Psoas muscle (tissue), 8 donors: ENCODE data around the gene ZC3H4. TPM values are rescaled to one million over a fixed set of nuclear protein-coding genes. Genes with fewer than 3 reads are reported as not detected.

ENCODE experiments used
- ATAC-seq, 4 donors: fragments of 200-7000 bp; cut with Tn5 transposase; one replicate each; pipeline ENCODE4 v1.9.1; 2020; ENCODE audit warnings: moderate library complexity in 3 of 4, mild to moderate bottlenecking in 2 of 4
- DNase-seq, 2 donors: peaks; one replicate each; pipeline ENCODE4 v3.0.0-alpha.2; 2020
- H3K27ac ChIP-seq: fragments of 200-600 bp; one replicate; pipeline ENCODE4 v1.8.0; 2022
- H3K27me3 ChIP-seq, 3 donors: fragments of 200-600 bp in 1 of 3; one replicate each; pipeline versions ENCODE4 v1.6.1 to v1.8.0; 2013 to 2022; ENCODE audit warnings: low read length in 2 of 3, mild to moderate bottlenecking in 2 of 3, moderate library complexity in 1 of 3; ENCODE audit not compliant: insufficient read depth in 3 of 3
- H3K36me3 ChIP-seq, 2 donors: fragments of 200-600 bp in 1 of 2; one replicate each; pipeline versions ENCODE4 v1.6.1 to v1.8.0; 2013 to 2022; ENCODE audit warnings: low read depth in 1 of 2, mild to moderate bottlenecking in 1 of 2, moderate library complexity in 1 of 2; ENCODE audit not compliant: insufficient read depth in 1 of 2
- H3K4me1 ChIP-seq: fragments of 200-600 bp; one replicate; pipeline ENCODE4 v1.8.0; 2022
- H3K4me3 ChIP-seq: fragments of 200-600 bp; one replicate; pipeline ENCODE4 v1.8.0; 2022; ENCODE audit warnings: mild to moderate bottlenecking
- H3K9me3 ChIP-seq: fragments of 200-600 bp; one replicate; pipeline ENCODE4 v1.8.0; 2022
- WGBS, 3 donors: extraction: QIAGEN DNeasy Blood & Tissue Kit; methylation state at CpG; one replicate each; pipeline versions ENCODE4 v1.1.6 to v1.1.7; 2013; 5-methylcytosine and 5-hydroxymethylcytosine counted together
- intact Hi-C, 2 donors: fragments of 100-400 bp; cut with DNase I; formaldehyde crosslinking; loops; one replicate each; pipeline versions ENCODE4 v1.11.0 to v1.14.2; 2022
- polyA plus RNA-seq, 3 donors: library from polyadenylated mRNA; stranded (reverse); fragments of 200-250 nt; gene quantifications; one replicate each; pipeline ENCODE4 v1.2.3, GENCODE V29; 2013
- total RNA-seq, 4 donors: library from RNA; stranded (reverse); fragmentation: NEBNext Ultra II Directional in 2 of 4; extraction: Animal tissue kit (Norgen Biotek cat#: 25700) in 2 of 4; gene quantifications; one replicate each; pipeline versions ENCODE4 v1.2.1 to v1.2.4, GENCODE V29; 2021 to 2023
- TF ChIP-seq, protein P1 (sequence below): fragments of 200-600 bp; IDR thresholded peaks from one replicate; pipeline ENCODE4 v1.8.0; 2022; ENCODE audit warnings: antibody characterized with exemption
- donor health status: healthy with polysubstance abuse.
- donor health status: DM: no; HTN: no; CAD: no; lungs with moderate emphysema.
- donor health status: Bipolar disorder and iron deficiency.
- donor health status: healthy.
- donor health status: DM: yes; HTN: yes; CAD: no.
- donor health status: DM: no; HTN: no; CAD: no.
- donor health status: DM: no; HTN: no; CAD: no.
- donor health status: DM: yes; HTN: yes; CAD: no.

ZC3H4 gene
- total and polyA plus RNA-seq, 7 donors: 4.4 to 35.8 (median 24.3) TPM

DNA sequence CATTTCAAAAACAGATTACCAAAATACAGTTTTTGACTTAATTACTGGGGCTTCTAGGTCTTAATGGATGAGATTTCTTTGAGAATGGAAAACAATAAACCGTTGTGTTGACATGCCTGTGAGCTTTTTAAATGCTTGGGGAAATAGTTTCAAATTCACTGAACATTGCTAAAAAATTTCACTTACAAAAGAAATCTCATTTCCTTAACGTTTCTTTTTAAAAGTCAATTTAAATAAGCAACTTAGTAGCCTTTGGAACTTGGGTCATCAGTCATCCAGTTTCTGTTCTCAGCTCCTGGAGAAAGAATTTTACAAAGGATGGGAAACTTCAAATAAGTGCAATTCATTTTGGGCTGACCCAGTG, 4.4 kb downstream of the ZC3H4 start:
- TF ChIP-seq, protein P1, sequence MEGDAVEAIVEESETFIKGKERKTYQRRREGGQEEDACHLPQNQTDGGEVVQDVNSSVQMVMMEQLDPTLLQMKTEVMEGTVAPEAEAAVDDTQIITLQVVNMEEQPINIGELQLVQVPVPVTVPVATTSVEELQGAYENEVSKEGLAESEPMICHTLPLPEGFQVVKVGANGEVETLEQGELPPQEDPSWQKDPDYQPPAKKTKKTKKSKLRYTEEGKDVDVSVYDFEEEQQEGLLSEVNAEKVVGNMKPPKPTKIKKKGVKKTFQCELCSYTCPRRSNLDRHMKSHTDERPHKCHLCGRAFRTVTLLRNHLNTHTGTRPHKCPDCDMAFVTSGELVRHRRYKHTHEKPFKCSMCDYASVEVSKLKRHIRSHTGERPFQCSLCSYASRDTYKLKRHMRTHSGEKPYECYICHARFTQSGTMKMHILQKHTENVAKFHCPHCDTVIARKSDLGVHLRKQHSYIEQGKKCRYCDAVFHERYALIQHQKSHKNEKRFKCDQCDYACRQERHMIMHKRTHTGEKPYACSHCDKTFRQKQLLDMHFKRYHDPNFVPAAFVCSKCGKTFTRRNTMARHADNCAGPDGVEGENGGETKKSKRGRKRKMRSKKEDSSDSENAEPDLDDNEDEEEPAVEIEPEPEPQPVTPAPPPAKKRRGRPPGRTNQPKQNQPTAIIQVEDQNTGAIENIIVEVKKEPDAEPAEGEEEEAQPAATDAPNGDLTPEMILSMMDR: no peak
- 29 to 33% (median 30%) methylated on average over 2 of the region's 2 CpGs for WGBS, 3 donors
- DNase-seq: no peak
- no peak for ATAC-seq
- Histone ChIP-seq H3K36me3 (no peaks in the 10 kb centered on the region), H3K4me1 (peaks cover 59% of the 10 kb centered on the region), H3K27ac (peak overlapping the region; percentile 100), H3K4me3 (peak overlapping the region; percentile 97), H3K9me3 (no peaks in the 10 kb centered on the region), H3K27me3 (no peaks in the 10 kb centered on the region)
- intact Hi-C loops: no loop called here

DNA sequence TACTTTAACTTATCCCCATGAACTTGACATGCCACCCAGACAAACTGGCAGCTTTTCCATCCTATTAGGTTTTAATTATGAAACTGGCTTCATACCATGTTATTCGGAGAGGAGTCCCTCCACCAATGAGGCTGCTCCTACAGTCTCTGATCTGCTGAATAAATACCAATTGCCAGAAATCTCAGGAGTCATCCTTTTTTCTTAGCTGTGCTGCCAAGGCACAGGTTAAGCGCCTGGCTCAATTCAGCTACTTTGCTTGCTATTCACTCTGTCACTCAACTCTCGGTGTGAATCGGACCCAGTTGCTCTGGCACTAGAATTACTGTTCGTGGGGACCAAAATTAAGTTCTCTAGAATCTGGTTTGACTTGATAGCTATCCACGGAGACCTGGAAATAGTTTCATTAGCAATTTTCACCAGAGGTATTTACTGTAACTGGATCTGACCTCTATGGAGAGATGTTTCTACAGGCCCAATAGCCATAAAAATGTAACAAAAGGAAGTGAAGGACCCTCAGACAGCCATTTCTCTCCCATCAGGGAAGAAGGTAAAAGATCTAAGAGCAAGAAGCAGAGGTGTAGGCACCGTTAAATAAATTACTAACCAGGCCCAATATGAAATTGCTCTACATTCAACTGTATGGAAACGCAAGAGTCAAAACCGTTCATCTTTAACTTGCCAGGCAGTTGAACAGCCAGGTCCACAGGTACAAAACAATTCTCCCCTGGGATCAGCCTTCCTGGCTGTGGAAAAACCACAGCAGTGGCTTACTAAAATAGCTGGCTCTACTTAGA, 5.4 kb downstream of the ZC3H4 start:
- WGBS, 3 donors: 47 to 69% (median 49%) methylated on average over 9 of the region's 9 CpGs
- H3K27me3 ChIP-seq: no peaks in the 10 kb centered on the region
- ATAC-seq (no peak), DNase-seq (no peak)
- H3K4me3 ChIP-seq: no peak overlapping the region
- H3K36me3 ChIP-seq: no peaks in the 10 kb centered on the region
- intact Hi-C loops: no loop called here
- H3K27ac ChIP-seq: peak overlapping the region; percentile 100
- H3K4me1 ChIP-seq: peaks cover 68% of the 10 kb centered on the region
- TF ChIP-seq, protein P1: no peak
- no peaks in the 10 kb centered on the region for H3K9me3 ChIP-seq

DNA sequence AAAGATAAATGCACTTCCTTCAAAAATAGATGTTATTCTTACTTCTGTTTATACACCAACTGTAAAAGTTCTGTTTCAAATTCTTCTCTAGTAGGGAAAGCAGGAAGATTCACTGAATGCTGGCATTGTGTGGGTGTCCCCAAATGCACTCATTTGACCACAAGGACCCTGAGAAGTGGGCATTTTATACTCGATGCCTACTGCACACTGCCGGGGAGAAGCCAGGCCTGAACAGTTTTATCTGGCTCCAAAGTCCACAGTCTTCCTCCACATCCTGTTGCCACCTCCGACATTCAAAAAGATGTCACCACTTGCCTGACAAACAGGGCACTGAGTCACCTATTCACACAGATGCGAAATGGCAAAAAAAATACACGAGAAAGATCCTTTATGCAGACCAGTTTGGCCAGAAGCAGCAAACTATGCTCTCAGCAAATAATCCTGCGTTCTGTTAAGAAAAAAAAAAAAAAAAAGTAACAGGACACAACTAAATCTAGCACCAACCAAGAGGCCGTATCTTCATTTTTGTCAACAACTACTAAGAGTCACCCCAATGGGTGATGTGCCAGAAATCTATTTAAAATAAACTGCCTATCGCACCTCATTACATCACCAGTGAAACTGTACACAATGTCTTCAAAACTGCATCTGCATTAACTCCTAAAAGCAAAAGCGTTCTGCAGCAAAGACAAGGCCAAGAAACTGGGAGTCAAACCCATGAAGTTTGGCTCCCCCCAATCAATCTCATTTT, 6.2 kb downstream of the ZC3H4 start:
- H3K27ac ChIP-seq: peak overlapping the region; percentile 100
- H3K27me3 ChIP-seq: no peaks in the 10 kb centered on the region
- intact Hi-C loops: no loop called here
- TF ChIP-seq, protein P1: no peak
- no peak for DNase-seq
- ATAC-seq: no peak
- WGBS, 3 donors: 37 to 59% (median 38%) methylated on average over 9 of the region's 9 CpGs
- H3K36me3 ChIP-seq: no peaks in the 10 kb centered on the region
- no peaks in the 10 kb centered on the region for H3K9me3 ChIP-seq
- peaks cover 75% of the 10 kb centered on the region for H3K4me1 ChIP-seq
- no peak overlapping the region for H3K4me3 ChIP-seq

DNA sequence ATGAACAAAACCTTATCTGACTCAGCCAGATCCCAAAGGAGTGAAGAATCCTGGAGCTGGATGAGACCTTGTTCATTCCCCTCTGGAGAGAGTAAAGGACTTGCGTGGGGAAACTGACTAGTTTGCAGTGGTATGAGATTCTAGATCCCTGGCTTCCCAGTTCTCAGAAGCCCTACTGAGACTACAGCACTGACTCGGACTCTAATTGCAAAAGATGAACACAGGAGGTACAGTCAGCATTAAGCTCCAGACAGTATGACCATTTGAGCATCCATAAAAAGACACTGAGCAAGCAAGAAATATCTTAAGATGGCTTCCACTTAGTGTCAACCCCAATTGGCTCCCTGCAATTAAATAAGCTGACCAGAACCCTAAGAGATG, 6.8 kb downstream of the ZC3H4 start:
- peak overlapping the region; percentile 100 for H3K27ac ChIP-seq
- ATAC-seq (peak; percentile 50 to 78 (median 57)), DNase-seq (no peak)
- 44 to 70% (median 60%) methylated on average over 2 of the region's 2 CpGs for WGBS, 3 donors
- H3K4me1 ChIP-seq: peaks cover 81% of the 10 kb centered on the region
- no peaks in the 10 kb centered on the region for H3K9me3 ChIP-seq
- TF ChIP-seq, protein P1: no peak
- intact Hi-C loops: no loop called here
- no peaks in the 10 kb centered on the region for H3K27me3 ChIP-seq
- H3K4me3 ChIP-seq: no peak overlapping the region
- H3K36me3 ChIP-seq: no peaks in the 10 kb centered on the region
